Measurements from ENCODE around the gene NTM.

NTM gene

GRCh38 chr11:132114743-132115142 is 744.3 kb downstream of the NTM start:
- DNase-seq (ENCODE audit: low read depth), result no peak

- DNase-seq (ENCODE audit: low read depth), result no peak
Measured at GRCh38 chr11:132115454-132115853, 745.0 kb downstream of the NTM start.

DNA sequence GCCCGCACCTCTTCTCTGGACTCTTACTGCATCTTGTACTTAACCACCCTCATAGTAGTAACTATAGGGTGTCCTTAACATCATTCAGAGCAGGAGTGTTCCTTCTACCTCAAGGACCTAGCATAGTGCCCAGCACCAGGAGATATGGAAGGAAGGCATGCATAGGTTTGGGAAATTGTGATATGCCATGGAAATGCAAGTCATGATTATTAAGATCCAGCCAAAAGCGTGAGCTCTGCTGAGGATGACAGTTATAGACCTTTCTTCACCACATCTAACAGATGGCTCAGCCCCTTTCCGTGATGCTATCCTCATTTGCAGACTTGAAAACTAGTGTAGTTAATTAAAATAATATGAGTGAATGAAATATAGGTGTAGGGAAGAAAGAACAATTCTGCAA is 746.1 kb downstream of the NTM start:
- no peak for DNase-seq (ENCODE audit: low read depth)

DNA sequence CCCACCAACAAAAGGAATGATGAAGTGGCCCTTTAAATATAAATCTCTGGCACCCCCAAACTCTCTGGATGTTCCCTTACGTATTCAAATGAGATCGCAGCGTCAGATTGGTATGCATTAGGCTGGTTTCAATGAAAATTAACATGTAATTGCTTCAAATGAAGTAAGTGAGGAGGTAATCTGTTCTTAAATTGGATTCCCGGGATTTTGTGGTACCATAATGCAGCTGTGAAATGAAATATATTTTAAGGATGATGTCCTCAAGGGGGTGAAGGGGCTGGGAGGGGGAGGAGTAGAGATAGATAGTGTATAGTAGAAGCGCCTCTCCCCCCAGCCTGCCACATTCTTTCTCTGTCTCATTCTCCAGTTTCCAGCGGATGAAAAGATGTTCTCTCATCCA is 748.2 kb downstream of the NTM start:
- no peak for DNase-seq (ENCODE audit: low read depth)

- DNase-seq (ENCODE audit: low read depth), result no peak
Measured at GRCh38 chr11:132119573-132119972, 749.2 kb downstream of the NTM start.

DNA sequence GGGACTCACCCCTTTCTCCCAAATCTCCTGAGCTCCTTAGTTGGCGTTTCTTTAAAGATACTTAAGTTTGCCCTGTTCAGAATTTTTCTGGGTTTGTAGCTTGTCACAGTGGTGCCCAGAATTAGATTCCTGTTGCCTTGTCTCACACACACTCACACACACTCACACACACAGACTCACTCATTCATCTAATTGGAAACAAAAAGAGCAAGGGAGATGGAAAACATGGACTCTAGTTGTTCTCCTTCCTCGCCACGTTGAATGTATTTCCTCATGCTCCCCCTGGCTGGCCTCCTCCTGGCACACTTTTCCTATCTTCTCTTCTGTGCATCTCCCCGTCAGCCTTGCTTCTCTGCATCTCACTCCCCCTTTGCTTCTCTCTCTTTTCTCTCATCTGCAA is 752.3 kb downstream of the NTM start:
- DNase-seq (ENCODE audit: low read depth), result no peak

DNA sequence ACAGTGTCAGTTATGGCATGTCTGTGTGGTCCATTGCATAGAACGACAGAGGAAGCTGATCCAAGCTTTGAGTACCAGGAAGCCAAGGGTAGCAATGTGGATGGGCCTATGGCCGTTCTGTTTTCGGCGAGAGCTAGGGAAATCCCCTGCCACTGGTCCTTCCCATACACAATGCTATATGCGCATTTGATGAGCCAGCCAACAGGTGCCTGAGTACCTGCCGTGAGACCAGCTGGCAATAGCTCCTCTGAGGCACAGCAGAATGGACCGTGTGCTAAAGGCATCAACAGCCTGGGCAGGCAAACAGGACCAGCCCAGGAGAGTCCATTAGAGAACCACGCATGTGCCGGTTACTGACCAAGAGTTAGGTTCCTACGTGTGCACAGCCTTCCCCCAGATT is 753.0 kb downstream of the NTM start:
- DNase-seq (ENCODE audit: low read depth), result no peak

DNA sequence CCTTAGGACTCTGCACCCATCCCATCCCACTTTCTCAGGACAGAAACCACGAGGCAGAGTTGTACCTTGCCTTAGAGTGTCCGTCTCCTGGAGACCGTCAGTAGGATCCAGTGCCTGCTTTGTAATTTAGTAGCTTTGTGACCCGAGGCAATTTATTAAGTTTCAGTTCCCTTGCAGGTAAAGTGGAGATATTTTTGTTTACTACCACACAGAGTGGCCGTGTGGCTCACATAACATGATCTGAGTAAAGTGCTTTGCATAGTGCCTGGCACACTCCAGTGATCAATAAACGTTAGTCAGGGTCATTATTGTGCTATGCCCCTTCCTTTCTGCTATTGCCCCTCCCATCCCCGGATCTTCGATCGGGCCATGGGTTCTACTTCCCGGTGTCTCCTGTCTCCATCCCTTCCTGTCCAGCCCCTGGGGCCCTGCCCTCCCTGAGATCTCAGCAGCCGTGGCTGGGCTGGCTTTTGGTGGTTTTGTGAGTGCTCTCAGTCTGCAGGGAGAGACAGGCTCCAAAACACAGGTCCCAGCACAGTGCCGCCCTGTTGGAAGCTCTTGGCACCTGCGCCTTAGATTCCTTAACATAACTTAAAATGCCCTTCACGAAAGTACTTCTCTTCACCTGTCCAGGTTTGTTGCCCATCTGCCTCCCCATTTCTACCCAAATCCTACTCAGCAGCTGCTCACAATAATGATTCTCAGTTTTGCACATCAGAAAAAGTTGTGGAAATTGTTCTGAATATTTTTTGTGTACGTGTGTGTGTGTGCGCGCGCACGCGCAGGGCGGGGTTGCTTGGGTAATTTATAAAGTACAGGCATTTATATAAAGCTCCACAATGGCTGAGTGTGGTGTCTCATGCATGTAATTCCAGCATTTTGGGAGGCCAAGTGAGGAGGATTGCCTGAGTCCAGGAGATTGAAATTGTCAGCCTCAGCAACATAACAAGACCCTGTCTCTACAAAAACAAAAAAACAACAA is 753.7 kb downstream of the NTM start:
- no peak for DNase-seq (ENCODE audit: low read depth)

GRCh38 chr11:132125988-132126871 is 755.8 kb downstream of the NTM start:
- DNase-seq (ENCODE audit: low read depth), result no peak

GRCh38 chr11:132126973-132127899 is 756.8 kb downstream of the NTM start:
- DNase-seq (ENCODE audit: low read depth), result no peak

- no peak for DNase-seq (ENCODE audit: low read depth)
Measured at GRCh38 chr11:132127900-132128288, 757.5 kb downstream of the NTM start.

GRCh38 chr11:132131047-132131446 is 760.6 kb downstream of the NTM start:
- no peak for DNase-seq (ENCODE audit: low read depth)

DNA sequence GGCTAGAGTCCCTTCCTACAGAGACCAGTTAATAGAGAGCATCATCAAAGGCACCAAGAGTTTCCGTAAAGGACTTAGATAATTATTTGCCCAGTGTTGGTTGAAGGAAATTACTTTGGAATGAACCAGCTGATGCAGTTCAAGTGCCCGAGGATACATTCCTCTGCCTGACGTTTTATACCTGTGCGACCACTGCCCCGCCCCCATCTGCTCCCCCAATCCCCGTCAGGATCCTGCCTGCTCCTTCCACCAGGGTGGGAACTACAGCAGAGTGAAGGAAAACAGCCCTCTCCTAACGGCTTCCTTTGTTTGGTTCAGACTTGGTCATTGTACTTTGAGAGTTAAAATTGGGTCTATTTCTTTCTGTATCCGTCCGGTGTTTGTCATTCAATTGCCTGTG is 761.5 kb downstream of the NTM start:
- DNase-seq (ENCODE audit: low read depth), result no peak

- DNase-seq (ENCODE audit: low read depth), result no peak
Measured at GRCh38 chr11:132134322-132134721, 763.9 kb downstream of the NTM start.

DNA sequence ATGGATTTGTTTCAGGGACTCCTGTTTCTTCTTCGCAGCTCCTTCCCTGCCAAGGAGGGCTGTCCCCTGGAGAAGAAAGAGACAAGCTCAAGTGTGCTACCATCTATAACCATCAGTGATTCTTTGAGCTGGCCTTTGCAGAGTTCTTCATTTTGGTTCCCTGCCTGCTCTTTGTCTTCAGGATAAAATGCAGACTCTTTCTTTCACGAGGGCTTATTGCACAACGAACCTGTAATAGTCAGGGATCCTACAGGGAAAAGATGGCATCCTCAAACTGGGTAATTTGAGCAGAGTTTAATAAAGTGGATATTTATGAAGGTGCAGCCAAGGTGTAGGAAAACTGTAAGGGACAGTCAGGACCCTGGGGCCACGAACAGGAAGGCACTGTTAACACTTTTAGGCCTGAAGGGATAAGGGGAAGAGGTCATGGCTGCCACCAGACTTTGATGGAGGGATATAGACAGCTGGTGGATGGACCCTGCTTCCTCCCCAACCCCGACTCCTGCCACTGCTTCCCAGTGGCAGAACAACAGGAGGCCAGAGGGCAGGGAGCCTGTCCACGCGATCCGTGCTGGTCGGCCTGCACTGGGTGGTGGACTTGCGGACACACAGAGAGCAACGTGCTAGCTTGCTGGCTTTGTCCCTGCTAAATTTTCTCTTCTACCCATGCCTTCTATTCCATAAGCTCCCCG is 767.0 kb downstream of the NTM start:
- no peak for DNase-seq (ENCODE audit: low read depth)

- DNase-seq (ENCODE audit: low read depth), result no peak
Measured at GRCh38 chr11:132137981-132138313, 767.5 kb downstream of the NTM start.

GRCh38 chr11:132139181-132139580 is 768.8 kb downstream of the NTM start:
- DNase-seq (ENCODE audit: low read depth), result no peak

DNA sequence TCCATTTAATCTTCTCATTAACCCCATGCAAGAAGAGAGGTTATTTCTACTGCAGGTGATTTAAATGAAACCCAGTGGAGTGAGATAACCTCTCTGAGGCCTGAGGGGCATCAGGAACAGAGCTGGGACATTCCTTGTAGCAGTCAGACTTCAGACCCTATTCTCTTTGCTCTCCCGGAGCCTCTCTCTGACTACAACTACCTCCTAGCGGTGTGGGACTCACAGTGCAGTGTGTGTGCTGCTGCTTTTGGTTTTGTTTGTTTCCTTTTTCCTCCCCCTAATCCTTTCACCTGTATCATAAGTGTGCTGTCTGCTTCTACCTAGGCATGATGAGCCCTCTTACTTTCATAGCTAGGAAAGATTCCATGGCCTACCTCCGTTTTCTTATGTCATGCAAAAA is 769.6 kb downstream of the NTM start:
- no peak for DNase-seq (ENCODE audit: low read depth)

GRCh38 chr11:132142121-132142520 is 771.7 kb downstream of the NTM start:
- DNase-seq (ENCODE audit: low read depth), result no peak

GRCh38 chr11:132142554-132142953 is 772.1 kb downstream of the NTM start:
- no peak for DNase-seq (ENCODE audit: low read depth)

- no peak for DNase-seq (ENCODE audit: low read depth)
Measured at GRCh38 chr11:132147464-132147863, 777.0 kb downstream of the NTM start.

Data from stimulated activated CD8-positive, alpha-beta memory T cell treated with anti-CD3 and anti-CD28 coated beads, Interleukin-15, amount 100 ng/mL, for 24 hours (primary cell).